Activated T-helper 2 cell treated with anti-CD3 and anti-CD28 coated beads, Interferon-gamma antibody, Interleukin-2, Interleukin-4, amounts not matched to agents 10 μg/mL and 5 μg/mL and 100 μg/mL, durations not matched to agents 14 hours and 24 hours and 36 hours (primary cell): ENCODE results near the gene OGA. TPM values are rescaled to one million over a fixed set of nuclear protein-coding genes. Genes with fewer than 3 reads are reported as not detected.

ENCODE experiments used
- DNase-seq: peaks from one replicate; pipeline ENCODE4 v3.0.0; 2021; ENCODE audit warnings: low spot score
- H3K27ac Mint-ChIP-seq: one replicate; pipeline ENCODE4 v1.8.0; 2021; ENCODE audit warnings: mixed read lengths
- H3K27me3 Mint-ChIP-seq: one replicate; pipeline ENCODE4 v1.8.0; 2021; ENCODE audit warnings: low read depth, mixed read lengths
- H3K36me3 Mint-ChIP-seq: one replicate; pipeline ENCODE4 v1.8.0; 2021; ENCODE audit warnings: low read depth, mixed read lengths
- H3K4me1 Mint-ChIP-seq: one replicate; pipeline ENCODE4 v1.8.0; 2021; ENCODE audit warnings: low read depth, mixed read lengths
- H3K4me3 Mint-ChIP-seq: one replicate; pipeline ENCODE4 v1.8.0; 2021; ENCODE audit warnings: low read depth, mild to moderate bottlenecking, moderate library complexity, mixed read lengths
- H3K9me3 Mint-ChIP-seq: one replicate; pipeline ENCODE4 v1.8.0; 2021; ENCODE audit warnings: mixed read lengths
- intact Hi-C: fragments of 100-400 bp; cut with micrococcal nuclease; formaldehyde crosslinking; loops from one replicate; pipeline ENCODE4 v1.15.1; 2023
- total RNA-seq: library from RNA; stranded (reverse); gene quantifications from 2 replicates; pipeline ENCODE4 v1.2.3, GENCODE V29; 2022

OGA gene
- total RNA-seq, 1 donor from 2014 or later = 122 TPM

- H3K27ac Mint-ChIP-seq = no peak overlapping the region
- H3K4me1 Mint-ChIP-seq = no peaks in the 10 kb centered on the region
- no peaks in the 10 kb centered on the region for H3K9me3 Mint-ChIP-seq
- intact Hi-C loops = no loop called here
- peaks cover 44% of the 10 kb centered on the region for H3K27me3 Mint-ChIP-seq
- no peak overlapping the region for H3K4me3 Mint-ChIP-seq
- H3K36me3 Mint-ChIP-seq = no peaks in the 10 kb centered on the region
- no peak for DNase-seq
These were observed 50.1 kb downstream of the OGA start for GRCh38 chr10:101767966-101768790.

- no peaks in the 10 kb centered on the region for H3K9me3 Mint-ChIP-seq
- DNase-seq = no peak
These were observed 50.7 kb downstream of the OGA start for GRCh38 chr10:101767600-101767945.

GRCh38 chr10:101766753-101767599, 51.3 kb downstream of the OGA start:
- Mint-ChIP-seq H3K27ac (no peak overlapping the region), H3K4me3 (no peak overlapping the region), H3K9me3 (no peaks in the 10 kb centered on the region), H3K36me3 (no peaks in the 10 kb centered on the region), H3K27me3 (peaks cover 33% of the 10 kb centered on the region), H3K4me1 (no peaks in the 10 kb centered on the region)
- intact Hi-C loops = no loop called here
- DNase-seq = no peak

More at GRCh38 chr10:101767600-101767945, 50.7 kb downstream of the OGA start:
- Mint-ChIP-seq H3K27me3 (peaks cover 38% of the 10 kb centered on the region), H3K4me3 (no peak overlapping the region), H3K4me1 (no peaks in the 10 kb centered on the region), H3K27ac (no peak overlapping the region), H3K36me3 (no peaks in the 10 kb centered on the region)
- intact Hi-C loops = no loop called here

DNA sequence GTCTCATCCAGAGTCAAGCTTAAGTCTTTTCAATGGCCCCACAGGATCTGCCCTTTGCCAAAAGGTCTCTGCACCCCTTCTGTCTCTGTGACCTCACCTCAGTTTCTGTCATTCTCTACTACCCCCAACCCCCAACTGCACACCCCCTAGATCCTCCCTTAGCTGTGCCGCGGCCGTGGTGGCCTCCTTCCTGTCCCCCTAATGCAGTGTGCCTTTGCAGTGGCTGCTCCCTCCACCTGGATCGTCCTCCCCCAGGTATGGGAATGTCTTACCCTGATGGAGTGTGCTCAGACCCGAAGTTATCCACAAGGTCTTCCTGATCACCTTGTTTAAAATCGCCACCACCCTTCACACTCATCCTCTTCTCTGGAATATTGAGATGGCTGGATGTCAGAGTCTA, 51.9 kb downstream of the OGA start:
- no peak overlapping the region for H3K27ac Mint-ChIP-seq
- H3K36me3 Mint-ChIP-seq = no peaks in the 10 kb centered on the region
- H3K4me1 Mint-ChIP-seq = no peaks in the 10 kb centered on the region
- intact Hi-C loops = no loop called here
- H3K27me3 Mint-ChIP-seq = peaks cover 26% of the 10 kb centered on the region
- H3K4me3 Mint-ChIP-seq = no peak overlapping the region
- no peak for DNase-seq
- no peaks in the 10 kb centered on the region for H3K9me3 Mint-ChIP-seq

DNA sequence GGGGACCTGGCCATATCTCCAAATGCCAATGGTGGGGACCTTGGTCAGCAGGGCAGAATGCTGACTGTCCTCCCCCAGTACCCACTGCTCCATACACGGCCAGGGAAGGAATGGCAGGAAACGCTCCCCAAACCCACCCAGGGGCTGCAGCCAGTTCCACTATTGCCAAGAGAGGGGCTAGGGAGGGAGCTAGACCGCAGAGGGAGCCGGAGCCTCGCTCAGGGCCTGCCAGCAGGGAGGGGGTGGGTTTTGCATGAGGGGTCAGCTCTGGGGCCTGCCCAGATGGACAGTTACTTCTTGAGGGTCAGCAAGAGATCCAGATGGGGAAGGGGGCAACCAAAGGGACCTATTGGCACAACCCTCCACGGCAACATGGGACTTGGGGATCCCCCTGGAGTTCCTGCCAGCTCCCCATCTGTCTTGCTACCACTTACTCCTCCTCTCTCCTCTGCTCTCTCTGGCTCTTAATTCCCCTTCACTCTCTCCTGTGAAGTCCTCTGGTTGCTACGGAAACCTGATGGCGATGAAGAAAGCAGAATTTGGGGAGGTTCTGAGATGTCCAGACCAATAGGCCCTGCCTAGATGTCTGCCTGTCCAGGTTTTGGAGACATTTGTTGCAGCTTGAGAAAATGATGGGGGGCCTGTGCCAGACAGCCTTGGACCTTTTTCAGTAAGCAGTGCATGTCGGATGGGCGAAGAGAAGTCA, 55.0 kb downstream of the OGA start:
- Mint-ChIP-seq H3K36me3 (no peaks in the 10 kb centered on the region), H3K27me3 (peaks cover 21% of the 10 kb centered on the region), H3K27ac (no peak overlapping the region), H3K9me3 (no peaks in the 10 kb centered on the region), H3K4me3 (no peak overlapping the region), H3K4me1 (no peaks in the 10 kb centered on the region)
- intact Hi-C loops = no loop called here
- no peak for DNase-seq

- Mint-ChIP-seq H3K27me3 (peaks cover 25% of the 10 kb centered on the region), H3K27ac (no peak overlapping the region), H3K4me3 (no peak overlapping the region), H3K9me3 (no peaks in the 10 kb centered on the region), H3K36me3 (no peaks in the 10 kb centered on the region), H3K4me1 (no peaks in the 10 kb centered on the region)
- intact Hi-C loops = no loop called here
- no peak for DNase-seq
These were observed 55.5 kb downstream of the OGA start for GRCh38 chr10:101762736-101763135.

DNA sequence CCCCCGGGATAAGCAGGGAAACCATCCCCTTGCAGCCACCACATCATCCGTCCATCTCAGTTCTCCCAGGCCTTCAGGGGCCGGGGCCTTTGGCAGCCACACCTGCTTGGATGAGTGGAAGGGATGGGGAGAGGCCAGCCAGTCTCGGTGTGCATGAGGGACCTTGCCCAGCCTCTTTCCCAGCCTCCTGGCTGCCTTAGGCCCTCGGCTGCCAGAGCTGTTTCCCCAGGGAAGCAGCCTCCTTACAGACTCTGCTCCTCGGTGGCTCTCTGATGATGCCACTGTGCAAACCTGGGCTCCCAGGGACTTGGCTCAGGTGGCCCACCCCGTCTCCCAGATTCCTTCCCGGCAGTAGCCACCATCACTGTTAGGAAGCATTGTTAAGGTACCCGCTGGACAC, 57.0 kb downstream of the OGA start:
- Mint-ChIP-seq H3K4me1 (no peaks in the 10 kb centered on the region), H3K36me3 (no peaks in the 10 kb centered on the region), H3K27ac (no peak overlapping the region), H3K9me3 (no peaks in the 10 kb centered on the region), H3K27me3 (peaks cover 22% of the 10 kb centered on the region), H3K4me3 (no peak overlapping the region)
- intact Hi-C loops = no loop called here
- no peak for DNase-seq

- no peaks in the 10 kb centered on the region for H3K9me3 Mint-ChIP-seq
- intact Hi-C loops = no loop called here
- no peak overlapping the region for H3K4me3 Mint-ChIP-seq
- no peak overlapping the region for H3K27ac Mint-ChIP-seq
- no peaks in the 10 kb centered on the region for H3K36me3 Mint-ChIP-seq
- no peaks in the 10 kb centered on the region for H3K4me1 Mint-ChIP-seq
- H3K27me3 Mint-ChIP-seq = peaks cover 16% of the 10 kb centered on the region
- no peak for DNase-seq
These were observed 57.7 kb downstream of the OGA start for GRCh38 chr10:101760510-101760909.

GRCh38 chr10:101759309-101760247, 58.7 kb downstream of the OGA start:
- H3K9me3 Mint-ChIP-seq = no peaks in the 10 kb centered on the region
- H3K27ac Mint-ChIP-seq = no peak overlapping the region
- H3K36me3 Mint-ChIP-seq = no peaks in the 10 kb centered on the region
- no peak overlapping the region for H3K4me3 Mint-ChIP-seq
- H3K4me1 Mint-ChIP-seq = no peaks in the 10 kb centered on the region
- DNase-seq = no peak
- intact Hi-C loops = no loop called here
- peaks cover 18% of the 10 kb centered on the region for H3K27me3 Mint-ChIP-seq

GRCh38 chr10:101758858-101759257, 59.4 kb downstream of the OGA start:
- Mint-ChIP-seq H3K4me3 (no peak overlapping the region), H3K27me3 (peaks cover 24% of the 10 kb centered on the region), H3K27ac (no peak overlapping the region), H3K9me3 (no peaks in the 10 kb centered on the region), H3K36me3 (no peaks in the 10 kb centered on the region), H3K4me1 (no peaks in the 10 kb centered on the region)
- DNase-seq = no peak
- intact Hi-C loops = no loop called here

DNA sequence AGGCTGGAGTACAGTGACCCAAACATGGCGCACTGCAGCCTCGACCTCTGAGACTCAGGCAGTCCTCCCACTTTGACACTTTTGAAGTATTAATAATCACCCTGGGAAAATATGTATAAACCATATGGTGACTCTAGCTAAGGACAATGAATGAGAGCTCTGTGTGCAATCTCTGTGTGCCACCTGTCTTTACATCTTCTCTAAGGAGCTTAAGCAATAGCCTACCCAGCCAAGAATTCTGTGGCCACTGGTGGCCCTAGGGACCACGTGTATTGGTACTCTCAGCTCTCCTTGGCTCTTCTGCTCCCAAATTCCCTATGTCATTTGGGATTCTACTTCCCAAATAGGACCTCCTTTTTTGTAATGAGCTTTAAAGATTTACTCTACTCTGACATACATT, 66.0 kb downstream of the OGA start:
- H3K9me3 Mint-ChIP-seq = no peaks in the 10 kb centered on the region
- no peaks in the 10 kb centered on the region for H3K36me3 Mint-ChIP-seq
- DNase-seq = no peak
- H3K27ac Mint-ChIP-seq = no peak overlapping the region
- no peak overlapping the region for H3K4me3 Mint-ChIP-seq
- no peaks in the 10 kb centered on the region for H3K4me1 Mint-ChIP-seq
- intact Hi-C loops = no loop called here
- peaks cover 34% of the 10 kb centered on the region for H3K27me3 Mint-ChIP-seq
